Measurements from ENCODE around the gene MOB3A.
A peak's percentile ranks its signal among the peaks of the same experiment; 100 is the strongest.

The MOB3A gene

DNA sequence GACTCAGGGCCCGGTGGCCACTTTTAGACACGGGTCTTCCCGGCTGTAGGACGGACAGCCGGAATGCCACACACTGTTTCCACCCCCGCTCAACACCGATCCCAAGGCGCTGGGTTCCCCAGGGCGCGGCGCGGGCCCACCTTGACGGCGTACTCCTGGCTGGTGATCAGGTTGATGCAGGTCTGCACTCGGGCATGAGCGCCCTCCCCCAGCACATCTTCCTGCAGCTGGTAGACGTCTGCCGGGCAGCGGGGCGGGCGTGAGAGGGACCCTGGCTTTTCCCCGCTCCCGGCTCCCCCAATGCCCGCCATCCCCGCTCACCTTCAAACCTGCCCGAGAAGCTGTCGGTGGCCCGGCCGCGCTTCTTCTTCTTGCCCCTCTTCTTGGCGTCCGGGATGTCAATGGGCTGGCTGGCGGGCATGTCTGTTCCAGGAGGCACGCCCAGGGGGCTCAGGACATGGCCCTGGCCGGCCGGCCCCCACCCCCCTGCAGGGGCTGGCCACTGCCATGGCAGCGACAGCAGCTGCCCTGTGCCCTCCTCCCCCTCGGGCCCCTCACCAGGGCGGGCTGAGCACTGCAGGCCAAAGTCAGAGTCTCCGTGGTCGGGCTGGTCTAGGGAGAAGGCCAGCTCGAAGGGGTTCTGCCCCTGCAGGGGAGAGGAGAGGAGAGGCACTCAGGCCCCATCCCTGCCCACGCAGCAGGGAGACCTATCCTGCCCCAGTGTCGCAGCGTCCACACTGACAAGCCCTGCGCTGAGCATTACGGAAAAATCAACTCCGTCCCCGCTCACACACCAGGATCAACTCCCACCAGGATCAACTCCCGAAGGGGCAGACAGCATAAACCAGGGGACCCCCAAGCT is 49.8 kb downstream of the MOB3A start:
- DNase-seq (ENCODE audit: low spot score), result no peak

DNA sequence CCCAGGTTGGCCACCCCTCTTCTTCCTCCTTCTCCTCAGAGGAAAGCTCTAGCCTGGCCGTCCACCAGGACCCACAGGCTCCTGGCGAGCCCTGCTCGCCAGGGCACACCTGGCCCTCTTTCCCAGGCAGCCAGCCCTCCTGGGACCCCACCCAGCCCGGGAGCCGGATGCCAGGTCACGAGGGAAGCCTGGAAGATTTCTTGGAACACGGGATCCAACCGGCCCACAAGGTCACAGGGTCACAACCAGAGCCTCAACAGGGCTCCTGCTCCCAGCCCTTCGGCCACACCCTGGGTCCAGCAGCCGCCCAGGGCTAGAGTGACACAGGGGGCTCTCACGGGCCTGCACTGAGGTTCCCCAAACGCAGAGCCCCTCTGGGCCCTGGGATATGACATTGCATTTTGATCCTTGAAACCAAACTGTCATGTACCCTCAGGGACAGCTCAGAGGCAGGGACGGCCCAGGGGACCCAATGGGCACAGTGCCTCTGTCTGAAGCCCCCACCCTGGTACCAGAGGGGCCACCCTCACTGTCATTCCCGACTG is 50.6 kb downstream of the MOB3A start:
- no peak for DNase-seq (ENCODE audit: low spot score)

DNA sequence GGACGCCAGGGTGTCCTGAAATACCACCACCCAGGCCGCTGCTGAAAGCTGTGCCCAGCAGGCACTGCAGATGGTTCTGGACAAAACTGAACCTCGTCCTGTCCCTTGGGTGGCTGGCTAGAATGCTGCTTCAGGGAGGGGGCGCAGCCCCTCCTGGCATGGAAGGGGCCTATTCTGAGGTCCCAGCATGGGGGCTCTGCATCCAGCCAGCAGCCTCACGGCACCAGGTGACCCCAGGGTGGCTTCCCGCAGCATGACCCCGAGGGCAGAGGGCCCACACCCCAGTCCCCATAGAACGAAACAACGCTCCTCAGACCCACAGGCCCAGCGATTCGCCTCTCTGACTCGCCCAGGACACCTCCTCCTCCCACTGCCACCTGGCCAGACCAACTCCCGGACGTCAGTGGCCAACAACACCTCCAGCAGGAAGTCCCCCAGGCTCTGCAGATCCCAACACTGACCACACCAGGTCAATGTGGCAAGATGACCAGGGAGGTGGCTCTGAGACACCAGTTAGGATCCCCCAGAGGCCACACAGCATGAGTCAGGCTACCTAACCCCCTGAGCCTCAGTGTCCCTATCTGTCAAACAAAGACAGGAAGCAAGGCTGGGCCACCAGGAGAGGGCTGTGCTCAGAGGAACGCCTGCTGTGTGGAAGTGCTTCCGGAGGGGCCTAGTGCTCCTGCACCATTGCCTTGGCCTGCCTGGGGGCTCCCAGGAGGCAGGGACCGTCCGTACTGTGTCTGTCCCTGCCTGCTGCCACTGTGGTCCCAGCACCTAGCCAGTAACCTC is 51.2 kb downstream of the MOB3A start:
- no peak for DNase-seq (ENCODE audit: low spot score)

DNA sequence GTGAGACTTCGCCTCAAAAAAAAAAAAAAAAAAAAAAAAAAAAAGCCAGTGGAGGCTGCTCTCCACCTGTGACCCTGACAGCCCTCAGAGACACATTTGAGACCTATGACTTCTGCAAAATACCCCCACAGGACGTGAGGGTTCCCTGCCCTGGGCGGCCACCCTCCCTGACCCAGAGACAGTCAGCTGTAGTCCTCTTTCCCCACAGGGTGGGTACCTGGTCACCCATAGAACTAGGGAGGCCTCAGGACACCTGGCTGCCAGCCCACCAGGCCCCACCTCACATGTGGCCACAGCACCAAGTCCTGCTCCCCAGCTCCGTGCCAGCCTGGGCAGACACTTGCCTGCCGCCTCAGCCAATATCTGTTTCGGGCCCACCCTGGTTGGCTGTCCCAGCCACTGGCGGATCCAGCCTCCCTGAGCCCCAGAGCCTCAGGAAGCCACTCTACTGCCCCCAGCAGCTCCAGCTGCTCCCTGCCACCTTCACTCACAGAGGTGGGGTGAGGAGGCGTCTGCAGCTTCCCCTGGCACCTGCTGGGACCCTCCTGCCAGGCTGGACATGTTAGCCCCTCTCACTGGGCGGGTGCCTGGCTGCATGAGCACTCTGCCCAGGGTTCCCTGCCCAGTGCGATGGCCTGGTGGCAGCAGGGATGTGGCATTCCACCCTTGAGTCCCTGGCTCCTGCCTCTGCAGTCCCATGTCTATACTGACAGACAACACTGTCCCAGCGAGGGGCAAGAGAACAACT is 52.0 kb downstream of the MOB3A start:
- DNase-seq (ENCODE audit: low spot score), result no peak

DNA sequence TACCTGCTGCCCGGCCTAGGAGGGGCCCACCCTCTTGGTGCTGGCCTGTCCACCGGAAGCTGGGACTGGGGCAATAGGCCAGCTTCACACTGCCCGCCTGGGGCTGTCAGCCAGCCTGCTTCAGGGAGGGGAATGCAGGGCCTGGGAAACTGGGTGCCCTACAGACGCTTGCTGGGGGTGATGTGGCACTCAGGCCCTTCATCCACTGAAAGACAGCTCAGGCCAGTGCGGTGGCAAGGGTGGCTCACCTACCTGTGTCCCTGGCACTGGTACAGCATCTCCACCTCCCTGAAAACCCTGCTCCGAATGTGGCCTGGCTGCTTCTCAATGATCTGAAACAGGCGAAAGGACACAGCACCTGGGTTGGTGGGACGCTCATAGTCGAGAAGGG is 52.9 kb downstream of the MOB3A start:
- DNase-seq (ENCODE audit: low spot score), result no peak

DNA sequence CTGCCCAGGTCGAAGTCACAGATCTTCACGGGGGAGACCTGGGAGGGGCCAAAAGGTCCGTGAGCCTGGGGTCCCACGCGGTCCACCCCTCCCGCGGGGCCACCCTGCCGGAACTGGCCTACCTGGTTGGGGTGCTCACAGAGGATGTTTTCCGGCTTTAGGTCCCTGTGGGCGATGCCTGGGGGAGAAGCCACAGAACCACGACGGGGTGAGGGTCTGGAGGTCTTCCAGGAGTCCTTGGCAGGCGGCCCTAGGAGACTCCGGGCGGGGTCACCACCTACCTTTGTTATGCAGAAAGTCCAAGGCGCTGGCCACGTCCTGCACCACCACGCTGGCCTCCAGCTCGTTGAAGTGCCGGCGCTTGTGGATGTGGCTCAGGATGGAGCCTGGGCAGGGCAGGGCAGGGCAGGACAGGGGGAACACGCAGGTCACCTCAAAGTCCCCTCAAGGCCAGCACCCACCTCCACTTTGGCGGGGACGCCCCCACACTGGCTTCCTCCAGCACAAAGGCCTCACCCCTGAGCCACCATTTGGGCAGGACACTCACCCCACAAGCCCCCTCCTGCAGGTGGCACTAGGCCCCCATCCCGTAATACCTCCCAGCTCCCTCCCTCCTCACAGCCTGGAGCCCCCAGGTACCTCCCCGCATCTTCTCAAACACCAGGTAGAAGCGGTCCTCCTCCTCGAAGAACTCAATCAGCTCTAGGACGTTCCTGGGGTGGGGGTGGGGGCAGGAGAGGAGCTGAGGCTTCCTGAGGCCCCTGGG is 53.5 kb downstream of the MOB3A start:
- no peak for DNase-seq (ENCODE audit: low spot score)

DNA sequence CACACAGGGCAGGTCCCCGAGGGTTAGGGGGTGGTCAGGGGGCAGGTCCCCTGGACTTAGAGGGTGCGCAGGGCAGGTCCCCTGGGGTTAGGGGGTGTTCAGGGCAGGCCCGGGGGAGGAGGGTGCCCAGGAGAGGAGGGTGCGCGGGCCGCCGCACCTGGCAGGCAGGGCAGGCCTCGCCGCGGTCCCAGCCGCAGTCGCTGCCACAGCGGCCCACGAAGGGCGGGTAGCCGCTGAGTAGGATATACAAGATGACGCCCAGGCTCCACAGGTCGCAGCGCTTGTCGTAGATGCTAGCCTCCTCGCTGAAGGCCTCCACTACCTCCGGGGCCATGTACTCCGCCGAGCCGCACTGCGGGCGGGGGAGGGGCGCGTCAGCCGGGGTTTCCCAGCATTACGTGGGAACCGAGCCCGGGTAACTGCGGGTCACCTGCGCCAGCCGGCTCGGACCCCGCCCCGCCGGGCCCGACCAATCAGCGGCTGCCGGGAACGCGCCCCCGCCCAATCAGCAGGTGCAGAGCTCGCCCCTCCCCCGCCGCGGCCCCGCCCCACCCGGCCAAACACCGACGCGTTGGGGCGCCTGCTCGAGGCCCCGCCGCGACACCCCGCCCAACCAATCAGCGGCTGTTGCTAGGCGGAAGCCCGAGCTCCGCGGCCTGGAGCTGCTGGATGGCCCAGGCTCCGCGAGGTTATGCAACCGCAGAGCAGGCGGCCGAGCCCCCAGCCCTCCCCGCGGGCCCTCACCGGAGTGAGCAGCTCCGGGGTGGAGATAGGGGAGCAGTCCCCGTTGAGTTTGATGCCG is 54.2 kb downstream of the MOB3A start:
- peak; percentile 93 for DNase-seq (ENCODE audit: low spot score)

DNA sequence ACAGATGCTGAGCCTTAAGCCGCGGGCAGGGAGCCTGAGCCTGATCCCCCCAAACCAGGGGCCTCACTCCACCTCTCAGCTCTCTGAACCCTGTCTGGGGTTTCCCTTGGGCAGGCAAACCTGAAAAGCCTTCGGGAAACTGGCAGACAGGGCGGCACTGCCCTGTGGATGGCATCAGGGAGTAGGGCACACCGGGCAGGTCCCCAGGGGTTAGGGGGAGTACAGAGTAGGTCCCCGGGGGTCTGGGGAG is 54.8 kb downstream of the MOB3A start:
- no peak for DNase-seq (ENCODE audit: low spot score)

DNA sequence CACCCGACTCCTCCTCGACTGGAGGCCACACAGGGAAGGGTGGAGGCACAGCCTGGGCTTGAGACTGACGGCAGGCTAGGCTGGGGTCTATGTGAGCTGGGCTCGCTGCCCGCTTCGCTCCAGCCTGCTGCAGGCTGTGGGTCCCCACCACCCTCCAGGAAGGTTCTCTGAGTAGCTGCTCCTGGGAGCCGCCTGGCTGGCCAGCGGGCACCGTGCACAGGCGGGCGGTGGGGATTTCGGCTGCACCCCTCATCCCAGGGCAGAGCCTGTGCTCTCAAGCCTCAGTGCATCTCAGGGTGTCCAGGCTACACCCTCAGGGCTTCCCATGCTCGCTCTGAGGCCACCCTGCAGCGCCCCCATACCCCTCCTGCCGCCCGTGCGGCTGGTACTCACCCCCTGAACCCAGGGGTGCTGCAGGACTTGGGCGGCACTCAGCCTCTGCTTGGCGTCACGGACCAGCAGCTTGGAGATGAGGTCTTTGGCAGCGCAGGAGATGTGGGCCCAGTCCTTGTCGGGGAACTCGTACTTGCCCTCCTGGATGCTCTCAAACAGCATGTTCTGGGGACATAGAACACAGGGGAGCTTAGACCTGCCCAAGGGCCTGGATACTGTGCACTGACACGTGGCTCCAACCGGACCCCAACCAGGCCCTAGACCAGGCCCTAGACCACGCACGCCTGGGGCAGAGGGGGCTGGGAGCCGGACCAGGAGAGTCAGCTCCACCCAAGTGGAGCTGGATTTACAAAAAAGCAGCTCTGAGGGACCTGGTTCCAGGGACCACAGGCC is 55.3 kb downstream of the MOB3A start:
- no peak for DNase-seq (ENCODE audit: low spot score)

DNA sequence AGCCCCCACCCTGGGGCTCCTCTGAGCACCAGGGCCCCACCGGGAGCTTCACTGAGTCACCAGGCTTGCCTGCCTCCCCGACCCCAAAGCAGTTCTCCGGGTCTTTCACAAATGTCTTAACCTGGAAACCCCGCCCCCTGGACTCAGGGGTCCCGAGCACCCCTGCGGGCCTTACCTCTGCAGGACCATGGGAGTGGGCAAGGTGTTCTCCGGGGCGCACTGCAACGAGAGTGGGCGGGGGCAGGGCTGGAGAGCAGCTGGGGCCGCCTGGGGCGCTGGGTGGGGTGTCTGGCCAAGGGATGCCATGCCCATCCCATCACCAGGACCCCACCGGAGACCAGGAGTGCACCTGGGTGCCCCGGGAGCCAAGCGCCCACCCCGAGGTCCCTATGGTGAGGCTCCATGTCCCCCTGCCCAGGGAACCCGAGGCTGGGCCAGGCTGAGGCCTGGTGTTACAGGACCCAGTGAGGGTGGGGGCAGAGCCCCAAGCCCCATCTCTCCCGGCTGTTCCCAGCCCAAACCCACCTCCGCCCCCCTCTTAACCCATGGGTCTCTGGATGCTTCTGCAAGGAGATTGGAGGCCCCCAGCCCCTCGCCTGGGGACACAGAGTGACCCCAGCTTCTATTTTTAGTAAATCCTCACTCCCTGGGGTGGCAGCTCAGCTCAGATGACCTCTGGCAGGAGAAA is 56.0 kb downstream of the MOB3A start:
- no peak for DNase-seq (ENCODE audit: low spot score)

DNA sequence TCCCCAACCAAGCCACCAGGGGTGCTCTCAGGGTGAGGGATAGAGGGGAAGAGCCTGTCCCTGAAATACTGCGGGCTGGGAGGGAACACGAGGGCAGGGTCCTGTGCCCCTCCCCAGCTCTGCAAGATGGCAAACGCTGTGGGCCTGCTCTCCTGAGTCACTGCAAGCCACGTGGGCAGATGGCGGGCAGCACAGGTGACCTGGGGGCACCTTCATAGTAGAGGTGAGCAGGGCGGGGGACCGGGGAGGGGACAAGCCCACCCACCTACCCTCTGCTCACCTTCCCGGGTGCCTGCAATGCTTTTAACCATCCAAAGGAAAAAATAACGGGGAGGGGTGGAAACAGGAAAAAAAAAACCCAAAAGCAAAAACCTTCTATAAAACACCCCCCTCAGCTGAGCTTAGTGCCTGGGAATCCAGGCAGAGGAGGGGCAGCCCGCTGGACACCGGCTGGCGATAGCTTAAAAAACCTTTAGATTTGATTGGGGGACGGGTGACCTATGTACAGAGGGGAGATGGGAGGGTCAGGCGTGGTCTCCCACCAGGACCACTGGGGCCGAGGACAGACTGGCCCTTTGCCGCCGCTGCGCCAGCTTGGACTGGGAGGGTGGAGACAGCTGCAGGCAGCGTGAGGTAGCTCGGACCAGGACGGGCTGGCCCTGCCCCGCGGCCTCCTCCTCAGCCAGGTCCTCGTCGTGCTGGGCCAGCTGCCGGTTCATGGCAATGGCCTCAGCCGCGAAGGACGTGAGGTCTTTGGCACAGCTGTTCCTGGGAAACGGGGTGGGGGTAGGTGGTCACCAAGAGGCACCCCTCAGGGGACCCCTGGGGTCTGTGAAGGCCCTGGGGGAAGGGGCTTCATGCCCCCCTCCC is 56.8 kb downstream of the MOB3A start:
- DNase-seq (ENCODE audit: low spot score), result no peak

DNA sequence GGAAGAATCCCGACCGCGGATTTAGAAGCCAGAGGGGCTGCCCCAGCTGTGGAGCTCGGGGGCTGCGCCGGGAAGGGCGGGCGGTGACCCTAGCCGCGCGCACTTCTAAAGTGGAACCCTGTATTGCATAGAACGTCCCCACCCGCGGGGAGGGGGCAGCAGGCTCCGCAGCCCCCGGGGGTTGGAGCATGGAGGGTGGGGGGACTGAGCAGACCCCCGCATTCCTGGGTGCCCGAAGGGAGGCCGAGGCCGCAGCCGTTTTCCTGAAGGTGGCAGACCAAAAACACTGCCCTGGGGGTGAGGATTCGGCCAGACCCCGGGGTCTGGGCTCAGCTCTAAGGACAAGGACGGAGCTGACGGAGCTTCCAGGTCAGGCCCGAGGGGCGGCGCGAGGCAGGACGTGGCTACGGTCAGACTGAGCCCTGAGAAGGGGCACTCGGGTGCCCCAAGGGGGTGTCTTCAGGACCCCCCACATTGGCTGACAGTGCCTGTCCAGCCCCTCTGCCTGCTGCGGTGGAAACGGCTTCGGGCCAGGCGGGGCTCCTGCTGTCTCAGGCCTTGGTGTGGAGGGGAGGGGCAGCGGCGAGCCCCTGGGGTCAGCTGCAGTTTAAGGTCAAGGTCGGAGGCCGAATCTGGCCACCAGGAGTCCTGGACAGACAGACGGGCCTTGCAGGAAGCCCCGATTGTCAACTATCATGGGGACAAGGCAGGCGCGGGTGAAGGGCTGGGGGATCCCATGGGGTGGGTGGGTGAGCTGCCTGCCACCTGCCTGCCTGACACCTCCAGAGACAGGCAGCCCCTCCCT is 57.6 kb downstream of the MOB3A start:
- no peak for DNase-seq (ENCODE audit: low spot score)

DNA sequence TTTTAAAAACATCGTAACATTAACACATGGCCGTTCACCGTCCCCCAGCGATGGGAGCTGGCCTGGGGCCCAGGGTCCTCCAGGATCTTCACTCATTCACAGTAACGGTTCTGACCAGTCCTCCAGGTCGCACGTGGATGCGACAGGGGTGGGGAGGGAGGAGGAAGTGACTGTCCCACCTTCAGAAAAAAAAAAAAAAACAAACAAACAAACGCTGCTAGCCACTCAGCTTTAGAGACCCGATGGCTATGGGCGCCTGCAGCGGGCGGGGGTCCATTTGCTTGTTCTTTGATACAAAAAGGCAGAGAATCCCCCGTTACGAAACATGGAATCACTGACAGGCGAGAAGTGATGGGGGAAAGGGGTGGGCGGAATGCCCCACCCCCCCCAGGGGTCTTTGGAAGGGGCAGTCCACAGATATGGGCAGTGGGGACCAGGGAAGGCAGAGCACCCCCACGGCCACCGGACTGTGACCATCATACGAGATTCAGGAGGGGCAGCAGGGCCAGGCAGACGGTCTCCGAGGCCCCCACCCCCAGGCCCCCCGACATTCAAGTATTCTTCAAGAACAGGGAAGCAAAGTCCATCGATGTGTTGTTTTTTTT is 58.4 kb downstream of the MOB3A start:
- no peak for DNase-seq (ENCODE audit: low spot score)

DNA sequence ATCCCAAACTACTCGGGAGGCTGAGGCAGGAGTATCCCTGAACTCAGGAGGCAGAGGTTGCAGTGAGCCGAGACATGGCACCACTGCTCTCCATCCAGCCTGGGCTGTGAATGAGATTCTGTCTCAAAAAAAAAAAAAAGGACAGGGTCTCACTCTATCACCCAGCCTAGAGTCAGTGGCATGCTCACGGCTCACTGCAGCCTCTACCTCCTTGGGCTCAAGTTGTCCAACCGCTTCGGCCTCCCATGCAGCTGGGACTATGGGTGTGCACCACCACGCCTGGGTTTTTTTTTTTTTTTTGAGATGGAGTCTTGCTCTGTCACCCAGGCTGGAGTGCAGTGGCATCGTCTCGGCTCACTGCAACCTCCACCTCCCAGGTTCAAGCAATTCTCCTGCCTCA is 59.7 kb downstream of the MOB3A start:
- no peak for DNase-seq (ENCODE audit: low spot score)

DNA sequence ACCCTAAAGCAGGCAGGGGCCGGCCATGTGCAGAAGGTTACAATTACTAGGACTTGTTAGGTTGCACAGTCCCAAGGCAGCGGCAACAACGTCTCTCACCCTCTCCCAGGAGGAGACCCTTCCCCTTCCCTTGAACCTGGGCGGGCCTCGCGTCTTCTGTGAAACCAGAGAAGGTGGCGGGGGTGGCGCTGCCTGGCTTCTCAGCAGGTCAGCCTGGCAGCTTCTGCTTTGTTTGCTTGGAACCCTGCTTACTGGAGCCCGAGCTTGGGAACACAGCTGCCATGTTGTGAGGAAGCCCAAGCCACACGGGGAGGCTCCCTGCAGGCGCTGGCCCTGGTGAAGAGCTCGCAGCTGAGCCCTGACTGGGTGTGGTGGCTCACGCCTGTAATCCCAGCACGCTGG is 60.5 kb downstream of the MOB3A start:
- DNase-seq (ENCODE audit: low spot score), result no peak

DNA sequence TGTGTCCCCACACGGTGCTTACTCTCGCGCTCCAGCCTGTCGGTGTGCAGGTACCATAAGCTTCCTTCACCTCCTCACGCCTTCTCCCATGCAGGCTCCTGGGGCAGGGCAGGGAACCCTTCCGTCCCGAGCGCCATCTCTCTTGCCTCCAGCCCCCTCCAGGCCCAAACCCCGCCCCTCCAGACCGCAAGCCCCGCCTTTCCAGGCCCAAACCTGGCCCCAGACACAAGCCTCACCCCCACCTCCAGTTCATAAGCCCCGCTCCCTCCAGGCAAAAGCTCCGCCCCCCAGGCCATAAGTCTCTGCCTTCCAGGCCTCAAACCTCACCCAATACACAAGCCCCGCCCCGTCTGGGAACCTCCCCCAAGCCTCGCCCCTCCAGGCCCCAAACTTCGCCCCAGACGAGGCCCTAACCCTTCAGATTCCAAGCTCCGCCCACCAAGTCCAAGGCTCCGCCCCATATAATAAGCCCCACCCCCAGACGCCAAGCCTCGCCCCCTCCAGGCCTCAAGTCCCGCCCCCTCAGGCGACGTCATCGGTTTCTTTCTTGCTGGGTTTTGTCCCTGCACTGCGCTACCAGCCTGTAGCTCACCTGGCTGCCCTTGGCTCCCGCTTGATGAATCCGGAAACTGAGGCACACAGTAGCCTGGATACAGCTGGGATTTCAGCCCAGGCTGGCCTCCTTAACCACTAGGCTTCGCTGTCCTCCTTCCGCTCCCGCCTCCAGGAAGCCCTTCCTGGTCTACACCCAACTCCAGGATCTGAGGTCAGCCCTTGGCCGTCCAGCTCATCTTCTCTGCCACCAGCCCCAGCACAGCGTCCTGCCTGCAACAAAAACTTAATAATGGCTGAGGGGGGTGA is 61.2 kb downstream of the MOB3A start:
- no peak for DNase-seq (ENCODE audit: low spot score)
